Measurements from ENCODE around the gene ARID5A.
"Not testable (repeated sequence)": the region's sequence is repeated elsewhere in the genome, so short reads cannot be mapped to it uniquely, and the experiment has no call there.

Gene ARID5A, protein sequence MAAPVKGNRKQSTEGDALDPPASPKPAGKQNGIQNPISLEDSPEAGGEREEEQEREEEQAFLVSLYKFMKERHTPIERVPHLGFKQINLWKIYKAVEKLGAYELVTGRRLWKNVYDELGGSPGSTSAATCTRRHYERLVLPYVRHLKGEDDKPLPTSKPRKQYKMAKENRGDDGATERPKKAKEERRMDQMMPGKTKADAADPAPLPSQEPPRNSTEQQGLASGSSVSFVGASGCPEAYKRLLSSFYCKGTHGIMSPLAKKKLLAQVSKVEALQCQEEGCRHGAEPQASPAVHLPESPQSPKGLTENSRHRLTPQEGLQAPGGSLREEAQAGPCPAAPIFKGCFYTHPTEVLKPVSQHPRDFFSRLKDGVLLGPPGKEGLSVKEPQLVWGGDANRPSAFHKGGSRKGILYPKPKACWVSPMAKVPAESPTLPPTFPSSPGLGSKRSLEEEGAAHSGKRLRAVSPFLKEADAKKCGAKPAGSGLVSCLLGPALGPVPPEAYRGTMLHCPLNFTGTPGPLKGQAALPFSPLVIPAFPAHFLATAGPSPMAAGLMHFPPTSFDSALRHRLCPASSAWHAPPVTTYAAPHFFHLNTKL

DNA sequence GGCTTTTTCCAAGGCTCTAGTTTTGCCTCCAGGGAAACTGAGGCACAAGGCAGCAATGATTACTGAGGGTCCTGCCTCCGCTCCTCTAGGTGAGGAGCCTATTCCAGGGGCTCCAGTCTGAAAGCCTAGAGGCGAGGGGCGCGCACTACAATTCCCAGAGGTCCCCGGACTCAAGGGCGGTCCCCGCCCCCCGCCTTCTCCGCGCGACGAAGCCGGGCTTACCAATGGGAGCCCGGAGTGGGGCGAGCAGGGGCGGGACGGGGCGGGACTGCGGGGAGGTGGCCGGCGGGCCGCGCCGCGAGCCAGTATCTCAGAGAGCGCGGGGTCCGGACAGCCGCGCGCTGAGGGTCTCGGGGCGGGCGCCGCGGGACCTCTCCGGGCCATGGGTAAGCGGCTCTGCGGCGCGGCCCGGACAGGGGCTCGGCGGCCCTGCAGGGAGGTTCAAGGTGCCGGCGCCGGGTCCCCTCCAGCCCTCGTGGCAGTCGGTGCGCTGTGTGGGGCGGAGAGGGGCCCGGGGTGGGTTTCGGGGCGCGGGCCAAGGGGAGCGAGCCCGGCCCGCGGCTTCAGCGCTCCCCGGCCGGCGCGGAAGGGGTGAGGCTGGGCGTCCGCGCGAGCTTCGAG lies at the start of gene ARID5A:
Gene ARID5A, plus strand, starts transcription at position 308 of the 621 bp plus-strand sequence. Its CDS starts 75 bp downstream, at position 383.
- DNase-seq, result peak; percentile 85 to 92 (median 88)

DNA sequence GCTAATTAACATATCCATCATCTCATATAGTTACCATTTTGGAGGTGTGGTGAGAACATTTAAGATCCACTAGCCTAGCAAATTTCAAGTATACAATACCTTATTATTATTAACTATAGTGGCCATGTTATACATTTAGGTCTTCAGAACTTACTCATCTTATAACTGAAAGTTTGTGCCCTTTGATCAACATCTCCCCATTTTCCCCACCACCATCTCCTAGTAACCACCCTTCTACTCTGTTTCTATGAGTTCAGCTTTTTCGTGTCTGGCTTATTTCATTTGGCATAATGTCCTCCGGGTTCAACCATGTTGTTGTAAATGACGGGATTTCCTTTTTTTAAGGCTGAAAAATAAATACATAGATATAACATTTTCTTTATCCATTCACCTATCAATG lies 47.3 kb upstream of the ARID5A start:
- DNase-seq, result no peak

DNA sequence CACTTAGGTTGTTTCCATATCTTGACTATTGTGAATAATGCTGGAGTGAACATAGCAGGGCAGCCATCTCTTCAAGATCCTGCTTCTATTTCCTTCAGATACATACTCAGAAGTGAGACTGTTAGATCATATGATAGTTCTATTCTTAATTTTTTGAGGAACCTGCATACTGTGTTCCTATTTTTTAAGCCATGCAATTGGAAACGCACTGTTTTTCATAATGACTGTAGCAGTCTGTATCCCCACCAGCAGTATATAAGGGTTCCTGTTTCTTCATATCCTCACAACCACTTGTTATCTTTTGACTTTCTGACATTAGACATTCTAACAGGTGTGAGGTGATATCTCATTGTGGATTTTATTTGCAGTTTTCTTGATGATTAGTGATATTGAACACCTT lies 46.9 kb upstream of the ARID5A start:
- no peak for DNase-seq

DNA sequence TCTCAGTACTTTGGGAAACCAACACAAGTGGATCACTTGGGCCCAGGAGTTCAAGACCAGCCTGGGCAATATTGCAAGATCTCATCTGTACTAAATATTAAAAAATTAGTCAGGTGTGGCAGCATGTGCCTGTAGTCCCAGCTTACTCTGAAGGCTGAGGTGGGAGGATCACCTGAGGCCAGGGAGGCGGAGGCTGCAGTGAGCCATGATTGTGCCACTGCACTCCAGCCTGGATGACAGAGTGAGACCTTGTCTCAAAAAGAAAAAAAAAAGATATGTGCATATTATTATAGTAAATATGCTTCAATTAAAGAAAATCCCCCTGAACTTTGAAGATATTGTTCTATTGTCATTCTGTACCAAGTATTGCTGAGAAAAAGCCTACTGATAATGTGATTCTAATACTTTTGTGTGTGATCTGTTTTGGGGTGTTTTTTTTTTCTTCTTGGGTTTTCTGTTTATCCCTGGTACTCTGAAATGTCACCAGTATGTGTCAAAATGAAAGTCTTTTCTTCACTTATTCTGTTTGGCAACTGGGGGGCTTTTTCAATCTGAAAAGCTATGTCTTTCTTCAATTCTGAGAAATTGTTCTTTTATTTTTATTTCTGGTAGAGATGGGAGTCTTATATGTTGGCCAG lies 44.6 kb upstream of the ARID5A start:
- no peak for DNase-seq

DNA sequence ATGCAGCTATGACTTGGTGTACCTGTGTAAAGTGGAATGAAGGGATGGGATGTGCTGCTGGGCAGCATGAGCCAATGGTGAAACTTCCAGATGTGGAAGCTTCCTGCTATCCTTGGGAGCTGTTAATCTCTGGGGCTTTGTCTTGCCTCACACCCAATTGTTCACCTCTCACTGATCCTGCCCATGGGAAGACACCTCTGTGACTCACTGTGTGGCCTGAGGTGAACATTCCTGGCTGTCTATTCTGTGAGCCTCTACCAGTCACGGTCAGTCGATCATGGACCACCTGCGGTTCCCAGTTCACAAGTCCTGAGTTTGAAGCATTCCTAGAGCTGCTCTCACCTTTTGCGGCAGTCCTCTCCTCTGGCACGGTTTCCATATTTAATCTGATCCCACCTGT lies 43.5 kb upstream of the ARID5A start:
- DNase-seq, result no peak

DNA sequence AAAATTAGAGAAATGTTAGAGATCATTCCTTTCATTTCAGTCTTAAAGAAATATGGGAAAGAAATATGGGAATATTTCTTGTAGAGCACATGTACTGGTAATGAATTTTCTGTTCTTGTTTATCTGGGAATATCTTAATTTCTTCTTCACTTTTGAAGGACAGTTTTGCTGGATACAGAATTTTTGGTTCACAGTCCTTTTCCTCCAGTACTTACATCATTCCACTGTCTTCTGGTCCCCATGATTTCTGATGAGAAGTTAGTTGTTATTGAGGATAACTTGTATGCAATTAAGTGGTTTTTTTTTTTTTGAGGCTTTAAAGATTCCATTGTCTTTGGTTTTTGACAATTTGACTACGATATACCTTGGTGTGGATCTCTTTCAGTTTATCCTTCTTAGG lies 42.4 kb upstream of the ARID5A start:
- no peak for DNase-seq

DNA sequence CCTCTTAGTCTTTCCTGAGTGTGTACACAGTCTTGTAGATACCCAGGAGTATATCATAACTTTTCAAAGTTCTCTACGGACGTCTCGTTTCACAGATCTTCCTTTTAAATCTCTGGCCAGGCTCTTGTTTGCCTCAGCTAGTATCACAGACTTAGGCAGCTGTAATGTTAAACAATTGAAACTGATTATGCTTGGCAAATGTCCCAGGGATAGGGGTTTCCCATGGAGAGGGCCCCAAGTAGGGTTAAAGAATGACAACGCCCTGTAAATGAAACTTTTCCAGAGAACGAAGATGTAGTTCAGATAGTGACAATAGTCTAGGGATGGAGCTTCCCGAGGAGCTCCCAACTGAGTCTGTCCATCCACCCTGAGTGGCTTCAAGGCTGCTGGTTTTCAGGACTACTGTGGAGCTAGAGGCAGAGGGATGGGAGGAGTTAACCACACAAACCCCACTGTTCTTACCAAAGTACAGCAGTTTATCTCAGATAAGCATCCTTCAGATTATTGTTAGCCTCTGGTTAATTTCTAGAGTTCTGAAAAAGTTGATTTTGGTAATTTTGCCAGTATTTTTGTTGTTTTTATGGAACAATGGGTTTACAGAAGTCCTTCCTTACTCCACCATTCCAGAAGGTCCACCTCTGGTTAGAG lies 40.4 kb upstream of the ARID5A start:
- DNase-seq, result no peak

DNA sequence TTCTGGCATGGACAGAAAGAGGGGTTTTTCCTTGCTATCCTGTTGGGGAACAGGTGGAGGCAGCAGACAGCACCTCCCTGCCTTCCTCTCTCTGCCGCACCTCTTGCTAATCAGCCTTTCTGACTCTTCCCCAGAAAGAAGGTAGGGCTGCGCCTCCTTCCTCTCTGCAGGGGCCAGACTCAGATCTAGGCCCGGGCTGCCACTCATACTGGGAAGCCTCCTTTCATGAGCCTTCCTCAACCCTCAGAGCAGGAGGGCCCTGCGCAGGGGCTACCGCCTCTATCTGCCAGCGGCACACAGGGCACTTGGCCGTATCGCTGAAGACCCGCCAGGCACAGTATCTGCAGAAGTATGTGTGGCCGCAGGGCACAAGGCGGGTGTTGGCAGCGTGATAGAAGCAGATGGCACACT lies 38.5 kb upstream of the ARID5A start:
- no peak for DNase-seq

DNA sequence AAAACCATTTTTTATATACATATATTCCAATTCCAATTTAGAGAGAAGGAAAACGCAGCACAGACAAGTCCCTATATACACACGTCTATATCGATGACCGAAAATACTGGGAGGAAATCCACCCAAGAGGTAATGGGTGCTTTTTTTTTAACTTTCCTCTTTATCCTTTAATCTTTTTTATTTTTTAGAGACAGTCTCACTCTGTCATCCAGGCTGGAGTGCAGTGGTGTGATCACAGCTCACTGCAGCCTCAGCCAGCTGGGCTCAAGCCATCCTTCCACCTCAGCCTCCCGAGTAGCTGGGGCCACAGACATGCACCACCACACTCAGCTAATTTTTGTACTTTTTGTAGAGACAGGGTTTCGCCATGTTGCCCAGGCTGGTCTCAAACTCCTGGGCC lies 37.9 kb upstream of the ARID5A start:
- not testable (repeated sequence) for DNase-seq

DNA sequence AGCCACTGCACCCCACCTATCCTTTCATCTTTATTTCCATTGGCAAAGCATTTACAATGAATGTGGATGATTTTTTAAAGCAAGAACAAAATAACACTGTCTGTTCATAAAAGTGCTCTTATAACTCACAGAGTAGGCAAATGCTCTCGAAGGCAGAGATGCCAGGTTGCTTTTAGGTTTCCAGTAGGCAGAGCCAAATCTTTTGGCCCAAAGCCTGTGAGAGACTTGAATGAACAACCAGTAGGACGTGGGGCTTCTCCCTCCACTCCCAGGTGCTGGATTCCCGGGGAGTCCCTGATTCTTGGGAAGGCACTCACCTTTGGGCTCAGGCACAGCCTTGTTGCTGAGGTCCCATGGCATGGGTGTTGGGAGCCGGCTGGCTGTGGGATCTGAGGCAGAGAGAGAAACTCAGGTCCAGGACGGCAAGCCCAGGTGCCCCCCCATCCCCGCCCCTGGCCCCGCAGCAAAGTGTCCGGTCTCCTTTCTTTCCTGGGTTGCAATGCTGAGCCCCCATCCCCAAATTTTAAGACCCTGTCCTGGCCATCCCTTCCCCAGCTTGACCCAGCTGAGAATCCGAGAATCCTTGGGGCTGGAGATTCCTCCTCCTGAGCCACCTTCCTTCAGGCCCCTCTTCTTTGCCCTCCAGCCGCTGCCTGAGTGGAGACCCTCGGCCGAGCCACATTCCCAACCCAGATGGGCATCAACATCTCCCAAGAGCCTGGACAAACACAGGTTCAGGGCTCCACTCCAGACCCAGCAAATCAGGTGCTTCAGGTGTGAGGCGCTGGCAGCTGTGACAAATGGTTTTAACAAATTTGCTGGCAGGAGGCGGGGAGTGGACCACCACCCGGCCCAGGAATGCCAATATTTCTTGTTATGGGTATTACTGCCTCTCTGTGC lies 37.2 kb upstream of the ARID5A start:
- no peak for DNase-seq

DNA sequence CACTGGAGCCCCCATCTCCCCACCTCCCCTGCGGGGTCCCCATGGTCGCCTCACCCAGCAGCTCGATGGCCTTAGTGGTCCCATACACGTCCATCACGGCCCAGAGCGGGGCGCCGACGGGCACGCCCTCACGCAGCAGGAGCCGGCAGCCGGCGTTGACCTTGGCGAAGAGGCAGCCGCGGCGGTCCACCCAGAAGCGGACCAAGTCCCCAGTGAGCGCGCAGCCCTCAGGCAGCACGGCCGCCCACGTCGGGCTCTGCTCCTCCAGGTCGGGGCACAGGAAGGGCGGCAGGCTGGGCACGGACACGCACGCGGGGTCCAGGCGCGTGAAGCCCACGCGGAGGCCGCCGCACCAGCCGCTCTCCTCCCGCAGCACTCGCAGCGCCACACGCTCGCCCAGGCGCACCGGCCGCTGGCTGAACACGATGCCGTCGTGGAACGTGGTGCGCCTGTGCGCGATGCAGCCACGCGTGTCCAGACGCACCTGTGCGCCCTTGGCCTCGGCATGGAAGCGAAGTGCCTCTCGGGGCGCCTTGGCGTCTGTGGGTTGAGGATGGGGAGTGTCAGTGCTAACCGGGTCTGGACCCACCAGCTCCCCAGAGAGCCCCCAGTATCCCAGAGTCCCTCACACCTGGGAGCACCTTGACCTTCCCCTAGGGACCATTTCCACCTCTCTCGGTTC lies 36.0 kb upstream of the ARID5A start:
- no peak for DNase-seq

DNA sequence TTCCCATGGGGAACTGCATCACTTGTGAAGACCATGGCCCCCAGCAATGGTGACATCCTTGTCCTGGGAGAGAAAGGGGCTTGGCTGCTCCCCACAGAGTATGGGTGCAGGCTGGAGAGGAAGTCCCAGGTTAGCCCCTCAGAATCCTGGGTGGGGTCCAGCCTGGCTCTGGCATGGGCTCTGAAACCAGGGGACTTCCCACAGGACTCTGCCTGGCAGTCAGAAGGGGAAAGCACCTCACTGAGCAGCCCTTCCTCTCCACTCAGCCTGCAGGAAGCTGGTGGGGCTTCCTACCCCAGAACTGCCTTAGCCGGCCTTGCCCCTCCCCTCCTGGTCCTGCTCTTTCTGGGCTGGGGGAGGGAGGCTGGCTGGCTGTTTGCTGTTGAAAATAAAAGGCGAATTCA lies 35.1 kb upstream of the ARID5A start:
- DNase-seq, result no peak

DNA sequence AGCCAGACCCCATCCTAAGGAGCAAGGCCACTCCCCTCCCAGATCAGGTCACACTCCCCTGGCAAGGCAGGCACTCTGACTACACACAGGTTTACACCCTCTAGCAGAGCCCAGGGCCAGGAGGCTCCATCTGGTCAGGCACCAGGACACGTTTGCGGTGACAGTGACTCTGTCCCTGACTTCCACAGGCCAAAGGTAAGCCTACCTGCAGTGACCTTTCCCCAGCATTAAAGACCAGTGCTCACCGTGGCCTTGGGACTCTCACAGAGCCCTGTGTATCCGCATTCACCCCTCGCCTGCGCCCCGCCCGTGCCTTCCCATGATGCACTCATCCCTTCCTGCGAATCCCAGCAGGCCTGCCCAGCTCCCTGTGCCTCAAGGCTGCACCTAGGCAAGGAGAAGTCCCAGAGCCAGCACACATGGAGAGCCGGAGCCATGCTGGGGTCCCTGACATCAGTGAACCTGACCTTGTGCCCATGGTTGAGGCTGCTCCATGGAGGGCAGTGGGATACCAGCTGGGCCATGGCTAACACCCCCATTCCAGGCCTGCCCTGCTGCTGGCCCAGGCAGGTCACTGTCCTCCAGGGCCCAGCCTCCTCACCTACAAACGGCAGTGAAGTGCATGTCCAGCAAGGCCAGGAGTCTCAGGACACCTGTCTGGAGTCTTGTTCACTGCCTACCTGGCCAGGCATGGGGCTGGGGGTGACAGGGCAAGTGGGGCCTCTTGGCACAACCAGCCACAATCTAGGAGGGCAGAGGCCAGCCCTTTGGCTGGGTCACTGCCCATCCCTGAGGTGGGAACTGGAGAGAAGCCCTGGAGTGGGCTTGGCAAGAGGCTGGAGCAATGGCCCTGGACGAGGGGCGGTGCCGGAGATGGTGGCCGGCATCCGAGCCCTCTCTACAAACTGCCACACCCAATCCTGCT lies 34.4 kb upstream of the ARID5A start:
- DNase-seq, result no peak

DNA sequence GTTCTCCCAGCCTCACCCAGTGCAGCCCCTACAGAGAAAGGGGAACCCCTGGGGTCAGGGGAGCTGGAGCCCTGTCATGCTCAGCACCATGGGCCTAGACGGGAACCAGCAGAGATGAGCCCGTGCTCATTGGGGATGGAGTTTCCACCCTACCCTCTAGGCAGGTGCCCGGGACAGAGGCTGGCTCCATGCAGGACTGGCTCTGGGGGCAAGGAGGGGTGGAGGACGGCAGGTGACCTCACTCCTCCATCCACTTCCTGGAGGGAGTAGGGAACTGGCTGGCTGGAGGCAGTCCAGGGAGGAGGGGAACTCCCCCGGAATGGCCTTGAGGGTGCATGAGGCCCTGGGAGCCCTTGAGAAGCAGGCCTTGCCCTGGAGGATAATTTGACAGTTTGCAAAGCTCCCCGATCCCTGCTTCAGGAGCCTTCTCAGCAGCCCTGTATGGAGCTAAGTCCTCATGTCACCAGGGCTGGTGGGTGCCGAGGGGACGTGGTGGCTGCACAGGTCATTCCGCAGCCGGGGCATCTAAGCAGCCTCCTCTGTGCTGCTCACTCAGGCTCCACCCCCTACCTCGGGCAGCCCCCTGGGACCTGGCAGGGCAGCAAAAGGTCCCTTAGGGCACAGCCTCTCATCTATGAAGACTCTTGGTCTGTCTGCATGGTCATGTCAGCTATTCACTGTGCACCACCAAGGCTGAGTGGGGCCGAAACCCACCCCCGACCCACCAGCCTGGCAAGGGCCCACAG lies 33.5 kb upstream of the ARID5A start:
- no peak for DNase-seq

DNA sequence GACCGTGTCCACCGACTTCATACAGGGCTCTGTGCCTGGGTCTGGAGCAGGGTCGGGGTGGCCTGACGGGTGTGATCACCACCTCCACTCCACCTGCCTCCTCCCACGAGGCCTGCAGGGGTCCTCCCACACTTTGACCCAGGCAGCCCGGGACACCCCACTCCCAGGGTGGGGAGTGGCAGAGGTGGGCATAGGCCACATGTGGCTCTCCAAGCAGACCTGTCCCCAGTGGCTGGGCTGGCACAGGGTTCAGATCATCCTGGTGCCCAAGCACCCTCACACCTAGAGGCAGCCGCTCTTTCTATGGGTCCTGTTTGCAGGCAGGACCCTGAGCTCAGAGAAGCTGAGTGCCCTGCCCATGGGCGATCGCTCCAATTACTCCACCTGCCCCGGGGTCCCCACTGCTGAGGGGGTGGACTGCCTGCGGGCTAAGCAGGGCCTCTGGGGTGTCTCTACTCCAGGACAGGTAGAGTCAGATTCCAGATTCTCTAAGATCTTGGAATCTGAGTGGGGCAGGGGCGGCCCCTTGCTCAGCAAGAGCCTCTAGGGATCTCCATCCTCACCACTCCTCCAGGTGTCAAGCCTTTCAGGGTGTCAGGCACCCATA lies 32.8 kb upstream of the ARID5A start:
- DNase-seq, result no peak

DNA sequence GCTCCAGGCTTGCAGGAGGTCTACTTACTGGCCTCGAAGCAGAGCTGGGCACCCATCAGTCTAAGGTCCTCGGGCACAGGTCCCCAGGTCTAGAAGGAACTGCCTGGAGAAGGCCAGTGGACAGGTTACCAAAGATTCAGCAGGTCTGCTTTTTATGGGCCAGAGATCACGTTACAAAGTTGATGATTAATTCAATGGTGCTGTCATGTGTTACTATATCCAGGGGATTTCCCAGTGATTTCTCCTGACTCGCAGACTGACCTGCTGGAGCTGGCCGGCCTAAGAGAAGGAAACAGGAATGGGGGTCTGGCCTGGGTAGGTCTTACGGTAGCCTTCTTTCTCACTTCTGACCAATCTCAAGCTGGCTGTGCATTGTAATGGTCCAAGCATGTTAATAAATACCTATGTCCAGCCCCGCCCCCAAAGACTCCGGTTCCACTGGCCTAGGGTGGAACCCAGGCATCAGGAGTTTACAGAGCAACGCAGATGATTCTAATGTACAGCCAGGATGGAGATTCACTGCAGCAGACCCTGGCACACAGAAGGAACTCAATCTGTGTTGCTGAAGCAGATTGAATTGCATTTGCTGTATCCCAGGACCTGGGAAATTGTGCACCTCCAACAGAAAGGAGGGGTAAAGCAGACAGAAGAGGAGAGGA lies 31.2 kb upstream of the ARID5A start, which contains the start of gene NEURL3:
Gene NEURL3, minus strand, starts transcription at position 127 of the 659 bp plus-strand sequence. Its CDS starts 71 bp downstream, at position 56.
- no peak for DNase-seq

DNA sequence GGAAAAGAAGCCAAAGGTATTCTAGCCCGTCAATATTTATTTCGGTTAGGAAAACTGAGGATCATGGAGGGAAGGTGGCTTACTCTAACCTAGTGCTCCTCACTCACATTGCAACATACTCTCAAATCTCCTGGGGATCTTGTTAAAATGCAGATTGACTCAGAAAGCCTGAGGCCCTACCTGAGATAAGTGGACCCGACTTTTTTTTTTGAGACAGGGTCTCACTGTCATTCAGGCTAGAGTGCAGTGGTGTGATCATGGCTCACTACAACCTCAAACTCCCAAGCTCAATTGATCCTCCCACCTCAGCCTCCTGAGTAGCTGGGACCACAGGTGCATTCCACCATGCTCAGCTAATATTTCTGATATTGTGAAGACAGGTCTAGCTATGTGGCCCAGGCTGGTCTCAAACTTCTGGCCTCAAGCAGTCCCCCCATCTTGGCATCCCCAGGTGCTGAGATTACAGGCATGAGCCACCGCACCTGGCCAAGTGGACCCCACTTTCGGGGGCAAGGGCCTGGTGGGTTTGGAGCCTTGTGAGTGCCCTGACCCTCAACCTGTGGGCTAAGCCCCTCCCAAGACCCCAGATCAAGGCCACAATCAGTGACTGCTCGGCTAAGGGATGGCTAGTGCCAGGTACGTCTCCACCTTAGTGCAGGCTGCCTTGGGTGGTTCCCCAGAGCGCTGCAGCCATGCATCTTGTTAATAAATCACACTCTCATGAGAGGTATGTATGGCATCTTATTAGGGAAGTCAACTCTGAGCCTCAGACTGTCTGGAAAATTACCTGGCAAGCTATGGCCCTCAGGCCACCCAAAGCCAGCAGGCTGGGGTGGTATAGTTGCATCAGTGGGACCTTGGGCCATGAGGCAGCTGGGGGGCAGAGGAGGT lies 30.3 kb upstream of the ARID5A start:
- DNase-seq, result no peak

Data from stimulated activated naive CD4-positive, alpha-beta T cell (primary cell).